ENCODE data around the gene METTL2B.
"Not testable (repeated sequence)": the region's sequence is repeated elsewhere in the genome, so short reads cannot be mapped to it uniquely, and the experiment has no call there.

GRCh38 chr7:128529191-128529590 is 52.6 kb downstream of the METTL2B start:
- not testable (repeated sequence) for TF ChIP-seq POLR2A, CTCF (IDR thresholded peaks at IDR 0.05)

All from tibial nerve (tissue), 3 donors.